GM23248 (cell line): ENCODE data around the gene TECPR2. TPM values are rescaled to one million over a fixed set of nuclear protein-coding genes. Genes with fewer than 3 reads are reported as not detected.

Source experiments
- DNase-seq: peaks from one replicate; pipeline ENCODE4 v3.0.0-alpha.2; 2015
- H2AFZ ChIP-seq: fragments of 200-600 bp; sonication (generic); 2 replicates; pipeline ENCODE4 v1.6.1; 2016; ENCODE audit warnings: antibody characterized with exemption
- H3F3A ChIP-seq: fragments of 200-600 bp; sonication (generic); 2 replicates; pipeline ENCODE4 v1.6.1; 2016; ENCODE audit warnings: mild to moderate bottlenecking, antibody characterized with exemption, mixed run types; ENCODE audit not compliant: insufficient read depth
- H3K27ac ChIP-seq: fragments of 200-600 bp; sonication (generic); 2 replicates; pipeline ENCODE4 v1.5.1; 2016; ENCODE audit warnings: mild to moderate bottlenecking
- H3K27me3 ChIP-seq: fragments of 200-600 bp; sonication (generic); replicated peaks from 2 replicates; pipeline ENCODE4 v1.6.1; 2016; ENCODE audit warnings: mild to moderate bottlenecking; ENCODE audit not compliant: insufficient read depth
- H3K36me3 ChIP-seq: fragments of 200-600 bp; sonication (generic); 2 replicates; pipeline ENCODE4 v1.6.1; 2016; ENCODE audit warnings: low read depth, mild to moderate bottlenecking
- H3K4me1 ChIP-seq: fragments of 200-600 bp; sonication (generic); 2 replicates; pipeline ENCODE4 v1.6.1; 2016; ENCODE audit warnings: mild to moderate bottlenecking; ENCODE audit not compliant: insufficient read depth
- H3K4me2 ChIP-seq: fragments of 200-600 bp; sonication (generic); one replicate; pipeline ENCODE4 v1.6.1; 2016; ENCODE audit warnings: mild to moderate bottlenecking; ENCODE audit not compliant: unreplicated experiment
- H3K4me3 ChIP-seq: fragments of 200-600 bp; sonication (generic); 2 replicates; pipeline ENCODE4 v1.5.1; 2016; ENCODE audit warnings: mild to moderate bottlenecking
- H3K79me2 ChIP-seq: fragments of 200-600 bp; sonication (generic); 2 replicates; pipeline ENCODE4 v1.6.1; 2016; ENCODE audit warnings: mild to moderate bottlenecking; ENCODE audit not compliant: insufficient read depth
- H3K9ac ChIP-seq: fragments of 200-600 bp; sonication (generic); 2 replicates; pipeline ENCODE4 v1.6.1; 2016; ENCODE audit warnings: mild to moderate bottlenecking
- H3K9me2 ChIP-seq: fragments of 200-600 bp; sonication (generic); 2 replicates; pipeline ENCODE4 v1.6.1; 2016; ENCODE audit warnings: mixed run types, mild to moderate bottlenecking, moderate library complexity; ENCODE audit not compliant: insufficient read depth
- H3K9me3 ChIP-seq: fragments of 200-600 bp; sonication (generic); one replicate; pipeline ENCODE4 v1.6.1; 2017; ENCODE audit warnings: low read depth
- H4K20me1 ChIP-seq: fragments of 200-600 bp; sonication (generic); 2 replicates; pipeline ENCODE4 v1.6.0; 2016; ENCODE audit not compliant: insufficient read depth
- EZH2 ChIP-seq: fragments of 200-600 bp; sonication (generic); IDR thresholded peaks from 2 replicates; pipeline ENCODE4 v1.6.1; 2018; ENCODE audit warnings: antibody characterized with exemption, mild to moderate bottlenecking; ENCODE audit not compliant: insufficient read depth, poor library complexity, severe bottlenecking
- EZH2phosphoT487 ChIP-seq: fragments of 200-600 bp; sonication (generic); IDR thresholded peaks from 2 replicates; pipeline ENCODE4 v1.6.1; 2018; ENCODE audit warnings: antibody characterized with exemption, moderate library complexity, mild to moderate bottlenecking, low read depth; ENCODE audit not compliant: insufficient read depth
- WGBS, 2 experiments: methylation state at CpG; one replicate each; pipeline ENCODE4 v1.1.6; 2015 to 2017; ENCODE audit warnings: low lambda C conversion rate in 2 of 2, low coverage in 1 of 2; ENCODE audit errors: missing lambda C conversion rate in 2 of 2; 5-methylcytosine and 5-hydroxymethylcytosine counted together
- in situ Hi-C: fragments of 300-500 bp; cut with MboI; formaldehyde crosslinking; loops from 2 replicates; pipeline ENCODE4 v1.15.0; 2020
- polyA plus RNA-seq: library from polyadenylated mRNA; unstranded; fragments of >200 nt; fragmentation: Nextera tagmentation; extraction: Ambion mirVana; gene quantifications from 2 replicates; pipeline ENCODE4 v1.2.1, GENCODE V29; 2016
- total RNA-seq: library from RNA; depleted of rRNA; stranded (reverse); fragments of >200 nt; shearing (Covaris generic); gene quantifications from 2 replicates; pipeline ENCODE4 v1.2.3, GENCODE V29; 2014

TECPR2 gene
- total and polyA plus RNA-seq, 2 experiments from 2014 or later: 11.4 to 15.8 TPM

DNA sequence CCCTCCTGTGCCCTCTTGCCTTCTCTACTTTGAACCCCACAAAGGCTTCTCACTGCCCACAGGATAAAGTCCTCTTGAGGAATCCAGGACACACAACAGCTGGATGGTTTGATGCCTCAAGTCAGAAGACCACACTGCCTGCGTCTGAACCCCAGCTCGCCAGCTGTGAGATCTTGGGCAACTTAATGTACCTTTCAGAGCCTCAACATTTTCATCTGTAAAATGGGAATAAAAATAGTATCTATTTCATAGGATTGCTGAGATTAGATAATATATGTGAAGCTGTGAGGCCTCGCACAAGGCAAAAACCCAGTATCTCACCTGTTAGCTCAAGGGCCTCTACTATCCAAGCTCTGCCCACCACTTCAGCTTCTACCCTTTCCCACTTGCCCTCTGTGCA, 2.4 kb upstream of the TECPR2 start:
- Histone ChIP-seq H3K4me2 (no peak overlapping the region), H3K9me3 (no peaks in the 10 kb centered on the region), H2AFZ (no peak overlapping the region), H3K9me2 (no peaks in the 10 kb centered on the region), H3K27ac (no peak overlapping the region), H3K79me2 (peaks cover 43% of the 10 kb centered on the region), H4K20me1 (no peaks in the 10 kb centered on the region), H3F3A (peaks cover 15% of the 10 kb centered on the region; the same call in 1 of the 2 replicates), H3K27me3 (no peaks in the 10 kb centered on the region), H3K4me3 (no peak overlapping the region), H3K36me3 (peaks cover 27% of the 10 kb centered on the region; the same call in 1 of the 2 replicates), H3K4me1 (peaks cover 13% of the 10 kb centered on the region), H3K9ac (no peak overlapping the region)
- TF ChIP-seq EZH2 (no peak), EZH2phosphoT487 (no peak)
- DNase-seq: no peak
- in situ Hi-C loops: no loop called here
- 98 to 99% methylated on average over 3 of the region's 3 CpGs for WGBS, 2 experiments

DNA sequence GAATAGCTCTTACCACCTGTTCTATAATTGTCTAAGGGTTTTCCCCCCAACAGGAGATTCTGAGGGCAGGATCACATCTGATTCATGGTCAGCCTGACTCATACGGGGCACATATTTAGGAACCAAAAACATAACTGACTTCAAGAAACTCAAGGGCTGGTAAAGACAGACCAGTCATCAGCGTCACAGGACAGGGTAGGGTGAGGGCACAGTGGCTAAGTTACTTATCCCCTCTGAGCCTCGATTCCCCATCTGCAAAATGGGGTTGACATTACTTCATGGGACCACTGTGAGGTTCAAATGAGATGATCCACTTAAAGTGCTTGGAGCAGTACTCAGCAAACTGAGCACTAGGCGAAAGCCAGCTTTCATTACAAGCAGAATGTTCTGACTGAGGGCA, 657 bp upstream of the TECPR2 start:
- Histone ChIP-seq H3K79me2 (peaks cover 60% of the 10 kb centered on the region), H3K4me2 (peak overlapping the region; percentile 90), H3K36me3 (peaks cover 12% of the 10 kb centered on the region; the same call in 1 of the 2 replicates), H4K20me1 (no peaks in the 10 kb centered on the region), H3K27ac (peak overlapping the region; percentile 91), H3K4me1 (peaks cover 13% of the 10 kb centered on the region), H3K4me3 (peak overlapping the region; percentile 99), H3F3A (peaks cover 15% of the 10 kb centered on the region; the same call in 1 of the 2 replicates), H3K27me3 (no peaks in the 10 kb centered on the region), H2AFZ (peak overlapping the region; percentile 96), H3K9me2 (no peaks in the 10 kb centered on the region), H3K9me3 (no peaks in the 10 kb centered on the region), H3K9ac (peak overlapping the region; percentile 98)
- DNase-seq: peak; percentile 83
- in situ Hi-C loops: no loop called here
- 2% methylated on average over 4 of the region's 4 CpGs for WGBS, 2 experiments
- no peak for TF ChIP-seq EZH2phosphoT487
- TF ChIP-seq EZH2: no peak

GRCh38 chr14:102363182-102363943, 622 bp downstream of the TECPR2 start:
- H3K4me1 ChIP-seq: peaks cover 16% of the 10 kb centered on the region
- peak overlapping the region; percentile 96 for H2AFZ ChIP-seq
- peak overlapping the region; percentile 98 for H3K9ac ChIP-seq
- no peaks in the 10 kb centered on the region for H3K9me3 ChIP-seq
- peak overlapping the region; percentile 91 for H3K27ac ChIP-seq
- DNase-seq: peak; percentile 85
- H3K9me2 ChIP-seq: no peaks in the 10 kb centered on the region
- peaks cover 73% of the 10 kb centered on the region for H3K79me2 ChIP-seq
- H4K20me1 ChIP-seq: 0 out of 2 replicates have a peak, but pooled peaks cover 5% of the 10 kb centered on the region
- H3K4me2 ChIP-seq: peak overlapping the region; percentile 91
- WGBS, 2 experiments: 1 to 2% methylated on average over 31 to 53 of the region's 53 CpGs
- TF ChIP-seq EZH2: no peak
- H3K27me3 ChIP-seq: no peaks in the 10 kb centered on the region
- H3F3A ChIP-seq: peaks cover 15% of the 10 kb centered on the region; the same call in 1 of the 2 replicates
- in situ Hi-C loops: no loop called here
- H3K36me3 ChIP-seq: peaks cover 7% of the 10 kb centered on the region; the same call in 1 of the 2 replicates
- H3K4me3 ChIP-seq: peak overlapping the region; percentile 99

GRCh38 chr14:102370305-102370809, 7.6 kb downstream of the TECPR2 start:
- 0 out of 2 replicates have a peak, but pooled peaks cover 5% of the 10 kb centered on the region for H4K20me1 ChIP-seq
- no peaks in the 10 kb centered on the region for H3K9me3 ChIP-seq
- H3K79me2 ChIP-seq: peaks cover 100% of the 10 kb centered on the region
- no peak overlapping the region for H3K27ac ChIP-seq
- no peak overlapping the region for H3K9ac ChIP-seq
- H3K4me3 ChIP-seq: no peak overlapping the region
- 72 to 79% methylated on average over 11 of the region's 11 CpGs for WGBS, 2 experiments
- H3K4me2 ChIP-seq: no peak overlapping the region
- no peak overlapping the region for H2AFZ ChIP-seq
- no peaks in the 10 kb centered on the region for H3K9me2 ChIP-seq
- H3K36me3 ChIP-seq: 0 out of 2 replicates have a peak, but pooled peaks cover 6% of the 10 kb centered on the region
- in situ Hi-C loops: no loop called here
- H3F3A ChIP-seq: peaks cover 4% of the 10 kb centered on the region; the same call in 1 of the 2 replicates
- no peaks in the 10 kb centered on the region for H3K27me3 ChIP-seq
- TF ChIP-seq EZH2 (no peak), EZH2phosphoT487 (no peak)
- 0 out of 2 replicates have a peak, but pooled peaks cover 3% of the 10 kb centered on the region for H3K4me1 ChIP-seq
- no peak for DNase-seq
